ENCODE measurements around the gene ASIC1. TPM values are rescaled to one million over a fixed set of nuclear protein-coding genes. Genes with fewer than 3 reads are reported as not detected.

ASIC1 gene
- total and polyA plus RNA-seq, 2 of the 4 experiments (the other 2 are of a cell fraction): 1.6 to 9.9 TPM

DNA sequence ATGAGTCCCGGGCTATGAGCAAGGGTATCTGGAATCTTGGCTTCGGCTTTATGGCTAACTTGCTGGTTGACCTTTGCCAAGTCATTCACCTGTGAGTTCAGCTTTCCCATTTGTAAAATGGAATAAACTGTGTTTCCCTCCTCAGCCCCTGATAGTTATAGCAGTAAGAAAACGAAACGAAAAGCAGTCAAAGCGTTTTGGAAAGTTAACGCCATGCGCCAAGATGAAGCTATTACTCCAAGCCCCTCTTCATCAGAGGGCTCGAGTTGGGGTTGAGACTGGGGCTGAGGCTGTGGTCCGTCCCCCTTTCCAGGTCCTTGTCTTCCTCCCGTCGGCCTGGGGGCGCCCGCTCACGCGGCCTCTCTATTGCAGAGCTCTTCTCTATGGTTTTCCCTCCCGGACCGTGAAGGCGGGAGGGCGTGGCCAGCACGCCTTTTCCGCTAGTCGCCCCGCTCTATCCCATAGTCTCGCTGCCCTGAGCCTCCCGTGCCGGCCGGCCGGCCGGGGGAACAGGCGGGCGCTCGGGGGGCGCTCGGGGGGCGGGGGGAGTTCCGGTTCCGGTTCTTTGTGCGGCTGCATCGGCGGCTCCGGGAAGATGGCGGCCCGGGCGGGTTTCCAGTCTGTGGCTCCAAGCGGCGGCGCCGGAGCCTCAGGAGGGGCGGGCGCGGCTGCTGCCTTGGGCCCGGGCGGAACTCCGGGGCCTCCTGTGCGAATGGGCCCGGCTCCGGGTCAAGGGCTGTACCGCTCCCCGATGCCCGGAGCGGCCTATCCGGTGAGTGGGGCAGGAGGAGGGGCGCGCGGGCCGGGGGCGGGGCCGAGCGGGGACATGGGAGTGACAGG, 27.6 kb downstream of the ASIC1 start, which contains the start of gene SMARCD1 (continued):
- TF ChIP-seq, protein P1, sequence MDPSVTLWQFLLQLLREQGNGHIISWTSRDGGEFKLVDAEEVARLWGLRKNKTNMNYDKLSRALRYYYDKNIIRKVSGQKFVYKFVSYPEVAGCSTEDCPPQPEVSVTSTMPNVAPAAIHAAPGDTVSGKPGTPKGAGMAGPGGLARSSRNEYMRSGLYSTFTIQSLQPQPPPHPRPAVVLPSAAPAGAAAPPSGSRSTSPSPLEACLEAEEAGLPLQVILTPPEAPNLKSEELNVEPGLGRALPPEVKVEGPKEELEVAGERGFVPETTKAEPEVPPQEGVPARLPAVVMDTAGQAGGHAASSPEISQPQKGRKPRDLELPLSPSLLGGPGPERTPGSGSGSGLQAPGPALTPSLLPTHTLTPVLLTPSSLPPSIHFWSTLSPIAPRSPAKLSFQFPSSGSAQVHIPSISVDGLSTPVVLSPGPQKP (IDR thresholded peaks at IDR 0.05; ENCODE audit: borderline replicate concordance, low read depth, low read length): no peak

- dilution Hi-C loops (cut with HindIII; ENCODE audit: low sequenced_read_pairs, unreplicated experiment): no loop called here
- H2AFZ ChIP-seq (replicated peaks; ENCODE audit: low read length, poor library complexity): peak overlapping the region; percentile 81
- peak overlapping the region; percentile 55; the same call in 1 of the 2 replicates for H4K91ac ChIP-seq (ENCODE audit: insufficient read depth, low read depth, low read length)
- H3K14ac ChIP-seq (replicated peaks; ENCODE audit: low read depth, low read length): peak overlapping the region; percentile 90
- intact Hi-C loops (cut with micrococcal nuclease): loop anchor here (5.0 kb wide), 1 partner anchor 82 kb away; the partner anchor contains the start of gene CERS5
- H3K36me3 ChIP-seq (ENCODE audit: control insufficient read depth, insufficient read depth, low read length): peaks cover 28% of the 10 kb centered on the region
- peak overlapping the region; percentile 52 for H2BK5ac ChIP-seq (ENCODE audit: low read depth, low read length, poor library complexity, severe bottlenecking)
- peak overlapping the region; percentile 88 for H2AK9ac ChIP-seq (replicated peaks; ENCODE audit: low read depth, low read length, poor library complexity)
- H2AK5ac ChIP-seq (ENCODE audit: low read depth, low read length): peak overlapping the region; percentile 71
- H3K4me1 ChIP-seq (ENCODE audit: control insufficient read depth, insufficient read depth, low read length): peaks cover 7% of the 10 kb centered on the region
- no peak overlapping the region for H2BK15ac ChIP-seq (ENCODE audit: low read depth, low read length)
- H4K8ac ChIP-seq (ENCODE audit: low read depth in 2 of 2, low read length in 2 of 2): peak overlapping the region in 1 of 2 experiments; percentile 79; a peak in 1 of 4 replicates
- no peak overlapping the region for H2BK120ac ChIP-seq (ENCODE audit: low read depth, low read length)
- H3K4ac ChIP-seq (ENCODE audit: low read depth, low read length): peak overlapping the region; percentile 77; the same call in 1 of the 2 replicates
- peak overlapping the region; percentile 88 for H3K4me2 ChIP-seq (ENCODE audit: low read depth, low read length)
- no peaks in the 10 kb centered on the region for H3K9me3 ChIP-seq (ENCODE audit: control insufficient read depth, insufficient read depth, low read length)
- BruUV-seq (replicated peaks): no TSS peak
- WGBS, 2 experiments (ENCODE audit: extremely low coverage in 2 of 2, insufficient read length in 1 of 2): 0% methylated on average over 4 of the region's 8 CpGs; no CpG with 5 or more reads in 1 of the 2 experiments
- H3K79me1 ChIP-seq (ENCODE audit: low read depth in 1 of 2, low read length in 2 of 2): peaks cover 16 to 46% of the 10 kb centered on the region in 2 experiments
- peak overlapping the region; percentile 82 for H3K9ac ChIP-seq (ENCODE audit: low read depth, low read length)
- peak overlapping the region; percentile 70 for H3K23ac ChIP-seq (ENCODE audit: low read depth, low read length)
- ChIA-PET CTCF (interaction anchor here (0.6 to 2.4 kb wide), 3 partner anchors 14 to 26 kb away, joined by 3 to 12 read pairs (median 3); partner anchors contain the start of gene COX14), POLR2A (ENCODE audit: unreplicated experiment) (interaction anchor here (0.6 kb wide), 1 partner anchor 181 kb away, joined by 5 read pairs; no protein-coding TSS in a partner anchor)
- in situ Hi-C loops (cut with MboI; ENCODE audit: low sequenced_read_pairs): no loop called here
- no peak for ATAC-seq (ENCODE audit: low read depth)
- H3K4me3 ChIP-seq (ENCODE audit: insufficient read depth, low read depth, low read length): peak overlapping the region; percentile 63
- no peaks in the 10 kb centered on the region for H3K27me3 ChIP-seq (ENCODE audit: control insufficient read depth, insufficient read depth, low read length)
- peaks cover 25% of the 10 kb centered on the region for H4K20me1 ChIP-seq (ENCODE audit: insufficient read depth, low read length)
- TF ChIP-seq, protein P2, sequence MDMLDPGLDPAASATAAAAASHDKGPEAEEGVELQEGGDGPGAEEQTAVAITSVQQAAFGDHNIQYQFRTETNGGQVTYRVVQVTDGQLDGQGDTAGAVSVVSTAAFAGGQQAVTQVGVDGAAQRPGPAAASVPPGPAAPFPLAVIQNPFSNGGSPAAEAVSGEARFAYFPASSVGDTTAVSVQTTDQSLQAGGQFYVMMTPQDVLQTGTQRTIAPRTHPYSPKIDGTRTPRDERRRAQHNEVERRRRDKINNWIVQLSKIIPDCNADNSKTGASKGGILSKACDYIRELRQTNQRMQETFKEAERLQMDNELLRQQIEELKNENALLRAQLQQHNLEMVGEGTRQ (IDR thresholded peaks at IDR 0.05; ENCODE audit: low read depth, low read length): no peak
- TF ChIP-seq, protein P1 (IDR thresholded peaks at IDR 0.05; ENCODE audit: borderline replicate concordance, low read depth, low read length): no peak
- no peak for DNase-seq
- H3K9me1 ChIP-seq (ENCODE audit: insufficient read depth, low read length): no peaks in the 10 kb centered on the region
- no peak overlapping the region for H3K18ac ChIP-seq (ENCODE audit: low read depth, low read length)
- no peak overlapping the region; the same call in 1 of the 2 replicates for H4K5ac ChIP-seq (ENCODE audit: low read depth, low read length)
- no peak overlapping the region for H3K56ac ChIP-seq (ENCODE audit: extremely low read depth, insufficient read depth, low read length)
- H3K27ac ChIP-seq (ENCODE audit: insufficient read depth, low read length): peak overlapping the region; percentile 46
- no peak overlapping the region for H2BK20ac ChIP-seq (ENCODE audit: low read depth, low read length)
Observed at GRCh38 chr12:50085615-50086072, 28.2 kb downstream of the ASIC1 start.

Data from IMR-90 (cell line).